Measurements from ENCODE around the gene KSR1. TPM values are rescaled to one million over a fixed set of nuclear protein-coding genes. Genes with fewer than 3 reads are reported as not detected.

Gene KSR1
- polyA plus RNA-seq, 1 of the 3 experiments (the other 2 are of a cell fraction): 7.5 TPM

DNA sequence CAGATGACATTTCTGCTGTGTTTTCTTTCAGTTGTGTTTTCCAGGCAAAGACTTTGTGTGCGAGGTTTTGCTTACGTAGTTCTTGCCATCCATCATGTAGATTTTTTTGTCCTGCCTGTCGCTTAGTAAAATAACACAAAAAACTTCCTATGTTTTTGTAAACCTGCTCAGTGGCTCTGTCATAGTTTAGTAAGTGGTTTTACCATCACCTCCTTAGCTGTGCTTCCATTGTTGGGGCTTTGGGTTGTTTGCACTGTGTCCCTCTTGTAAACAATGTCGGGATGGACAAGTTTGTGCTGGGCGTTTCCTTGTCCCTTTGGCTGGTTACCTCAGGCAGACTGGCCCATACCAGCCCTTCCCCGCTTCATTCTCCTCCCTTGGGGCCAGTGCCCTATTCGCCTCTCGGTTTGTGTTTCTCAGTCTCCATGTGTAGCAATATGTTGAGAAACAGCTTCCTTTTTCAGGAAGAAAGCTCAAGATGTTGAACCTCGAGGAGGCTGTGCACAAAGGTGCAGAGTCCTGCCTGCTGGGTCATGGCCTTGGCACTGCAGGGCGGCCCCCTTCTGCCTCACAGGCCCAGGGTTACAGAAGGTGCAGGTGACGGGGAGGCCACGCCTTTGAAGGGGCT lies 74.6 kb downstream of the KSR1 start:
- Histone ChIP-seq H3K4me1 (ENCODE audit: control insufficient read depth in 1 of 2, insufficient read depth in 2 of 2, low read depth in 1 of 2, low read length in 1 of 2) (peaks cover 8 to 14% of the 10 kb centered on the region in 2 experiments; a peak in 2 of 4 replicates), H2AFZ (ENCODE audit: low read depth) (no peak overlapping the region)
- WGBS (ENCODE audit: low lambda C conversion rate): 75% methylated on average over 10 of the region's 12 CpGs

DNA sequence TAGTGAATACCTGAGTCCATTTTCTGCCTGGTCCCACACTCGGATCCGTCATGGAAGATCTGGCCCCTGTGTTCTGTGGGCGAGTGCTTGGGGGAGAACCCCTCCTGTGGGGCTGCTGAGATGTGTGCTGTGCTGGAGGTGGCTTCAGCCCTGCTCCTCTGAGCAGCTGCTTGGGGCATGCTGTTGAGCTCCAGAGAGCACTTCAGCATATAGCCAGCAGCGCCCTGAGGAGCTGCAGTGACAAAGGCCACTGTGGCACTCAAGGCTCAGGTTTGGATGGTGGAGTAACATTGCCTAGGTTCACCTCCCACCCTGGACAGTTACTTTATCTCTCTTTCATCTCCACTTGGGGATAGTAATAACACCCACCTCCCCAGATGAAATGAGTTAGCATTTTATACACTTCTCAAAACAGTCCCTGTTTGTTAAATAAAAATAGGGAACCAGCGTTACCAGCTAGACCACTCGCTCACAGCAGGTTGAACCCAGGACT lies 75.3 kb downstream of the KSR1 start:
- no peak for DNase-seq
- Histone ChIP-seq H3K4me2 (no peak overlapping the region), H3K4me3 (ENCODE audit: low read depth in 2 of 2, low read length in 1 of 2) (no peak overlapping the region), H3K9ac (no peak overlapping the region), H3K9me2 (no peaks in the 10 kb centered on the region), H2AFZ (ENCODE audit: low read depth) (no peak overlapping the region), H3K27me3 (ENCODE audit: insufficient read depth) (no peaks in the 10 kb centered on the region), H3K27ac (ENCODE audit: low read depth in 2 of 2, low read length in 1 of 2) (no peak overlapping the region), H3F3A (replicated peaks; ENCODE audit: insufficient read depth) (no peaks in the 10 kb centered on the region), H4K20me1 (ENCODE audit: insufficient read depth) (no peaks in the 10 kb centered on the region), H3K36me3 (replicated peaks in 1 of 2; ENCODE audit: control insufficient read depth in 1 of 2, insufficient read depth in 2 of 2, low read length in 1 of 2) (no peaks in the 10 kb centered on the region), H3K9me3 (no peaks in the 10 kb centered on the region), H3K79me2 (ENCODE audit: insufficient read depth) (no peaks in the 10 kb centered on the region), H3K4me1 (ENCODE audit: control insufficient read depth in 1 of 2, insufficient read depth in 2 of 2, low read depth in 1 of 2, low read length in 1 of 2) (peaks cover 8 to 14% of the 10 kb centered on the region in 2 experiments; a peak in 2 of 4 replicates)
- CTCF ChIA-PET: no interaction called here
- TF ChIP-seq MEF2A (IDR thresholded peaks at IDR 0.05; ENCODE audit: borderline replicate concordance, low read depth) (no peak), POLR2AphosphoS5 (IDR thresholded peaks at IDR 0.05; ENCODE audit: low read depth, low read length) (no peak), TCF12 (IDR thresholded peaks at IDR 0.05) (no peak), GATA2 (CRISPR knock-in tag; IDR thresholded peaks at IDR 0.05) (no peak), REST (IDR thresholded peaks at IDR 0.05; ENCODE audit: low read depth, low read length) (no peak), TEAD4 (IDR thresholded peaks at IDR 0.05; ENCODE audit: borderline replicate concordance, insufficient read depth) (no peak), NRF1 (IDR thresholded peaks at IDR 0.05; ENCODE audit: low read depth, low read length) (no peak)
- POLR2A ChIA-PET: no interaction called here
- 83% methylated on average over 4 of the region's 6 CpGs for WGBS (ENCODE audit: low lambda C conversion rate)

More for the DNA sequence above, 74.6 kb downstream of the KSR1 start:
- no peaks in the 10 kb centered on the region for H3K9me2 ChIP-seq
- no peak overlapping the region for H3K9ac ChIP-seq
- no peak overlapping the region for H3K4me3 ChIP-seq (ENCODE audit: low read depth in 2 of 2, low read length in 1 of 2)
- H4K20me1 ChIP-seq (ENCODE audit: insufficient read depth): no peaks in the 10 kb centered on the region
- CTCF ChIA-PET: no interaction called here
- POLR2A ChIA-PET: no interaction called here
- no peak overlapping the region for H3K27ac ChIP-seq (ENCODE audit: low read depth in 2 of 2, low read length in 1 of 2)
- TF ChIP-seq, protein P1, sequence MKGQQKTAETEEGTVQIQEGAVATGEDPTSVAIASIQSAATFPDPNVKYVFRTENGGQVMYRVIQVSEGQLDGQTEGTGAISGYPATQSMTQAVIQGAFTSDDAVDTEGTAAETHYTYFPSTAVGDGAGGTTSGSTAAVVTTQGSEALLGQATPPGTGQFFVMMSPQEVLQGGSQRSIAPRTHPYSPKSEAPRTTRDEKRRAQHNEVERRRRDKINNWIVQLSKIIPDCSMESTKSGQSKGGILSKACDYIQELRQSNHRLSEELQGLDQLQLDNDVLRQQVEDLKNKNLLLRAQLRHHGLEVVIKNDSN (IDR thresholded peaks at IDR 0.05; ENCODE audit: borderline replicate concordance, low read depth): no peak
- TF ChIP-seq SIN3A (IDR thresholded peaks at IDR 0.05; ENCODE audit: borderline replicate concordance, low read depth, low read length) (no peak), CHD2 (IDR thresholded peaks at IDR 0.05; ENCODE audit: low read length, partially characterized antibody) (no peak)
- no peaks in the 10 kb centered on the region for H3K36me3 ChIP-seq (replicated peaks in 1 of 2; ENCODE audit: control insufficient read depth in 1 of 2, insufficient read depth in 2 of 2, low read length in 1 of 2)
- H3K4me2 ChIP-seq: no peak overlapping the region
- no peaks in the 10 kb centered on the region for H3K79me2 ChIP-seq (ENCODE audit: insufficient read depth)
- no peak for DNase-seq
- H3F3A ChIP-seq (replicated peaks; ENCODE audit: insufficient read depth): no peaks in the 10 kb centered on the region
- H3K9me3 ChIP-seq: no peaks in the 10 kb centered on the region
- no peaks in the 10 kb centered on the region for H3K27me3 ChIP-seq (ENCODE audit: insufficient read depth)
